A673 (cell line): Measurements from ENCODE around the gene OBSCN. TPM values are rescaled to one million over a fixed set of nuclear protein-coding genes. Genes with fewer than 3 reads are reported as not detected.

Experiments
- BruUV-seq: library from RNA; stranded (reverse); fragments of 400-500 nt; replicated peaks from 2 replicates; lab custom pipeline; 2021; lab: Mats Ljungman, UMichigan
- CTCF ChIA-PET: fragments of 300-600 bp; sonication (Branson Sonifier 250); formaldehyde crosslinking; loops from one replicate; lab custom pipeline; 2022; ENCODE audit warnings: antibody characterized with exemption; lab: Charles Lee
- POLR2A ChIA-PET: fragments of 300-600 bp; sonication (Branson Sonifier 250); formaldehyde crosslinking; loops from one replicate; lab custom pipeline; 2022; ENCODE audit warnings: antibody characterized with exemption; ENCODE audit not compliant: low non-redundant PET; lab: Charles Lee
- DNase-seq: peaks from one replicate; pipeline ENCODE4 v3.0.0-alpha.2; 2015; ENCODE audit warnings: low spot score
- H3K27ac ChIP-seq: fragments of 200-600 bp; sonication (generic); 2 replicates; pipeline ENCODE4 v1.5.1; 2016; ENCODE audit warnings: mixed run types, low read depth, mild to moderate bottlenecking, mixed read lengths, antibody characterized with exemption, low read length; ENCODE audit not compliant: poor library complexity, severe bottlenecking
- H3K27me3 ChIP-seq: fragments of 200-600 bp; sonication (generic); replicated peaks from 2 replicates; pipeline ENCODE4 v1.6.1; 2017; ENCODE audit warnings: mixed run types, low read depth, mild to moderate bottlenecking, mixed read lengths, antibody characterized with exemption, low read length; ENCODE audit not compliant: insufficient read depth, poor library complexity
- H3K36me3 ChIP-seq: fragments of 200-600 bp; sonication (generic); 2 replicates; pipeline ENCODE4 v1.6.1; 2016; ENCODE audit warnings: mixed run types, mild to moderate bottlenecking, mixed read lengths, antibody characterized with exemption, low read length; ENCODE audit not compliant: insufficient read depth, poor library complexity, severe bottlenecking
- H3K4me1 ChIP-seq: fragments of 200-600 bp; sonication (generic); 2 replicates; pipeline ENCODE4 v1.6.1; 2017; ENCODE audit warnings: mixed run types, mild to moderate bottlenecking, mixed read lengths, antibody characterized with exemption, low read length; ENCODE audit not compliant: insufficient read depth, poor library complexity, severe bottlenecking
- H3K4me3 ChIP-seq: fragments of 200-600 bp; sonication (generic); 2 replicates; pipeline ENCODE4 v1.5.1; 2016; ENCODE audit warnings: low read depth, mixed run types, mild to moderate bottlenecking, mixed read lengths, low read length; ENCODE audit not compliant: poor library complexity, severe bottlenecking
- H3K9me3 ChIP-seq: fragments of 200-600 bp; sonication (generic); 2 replicates; pipeline ENCODE4 v1.6.1; 2016; ENCODE audit warnings: mixed run types, low read depth, mild to moderate bottlenecking, mixed read lengths, antibody characterized with exemption, low read length; ENCODE audit not compliant: poor library complexity, severe bottlenecking
- EZH2 ChIP-seq: fragments of 200-600 bp; sonication (generic); IDR thresholded peaks from 2 replicates; pipeline ENCODE4 v1.6.1; 2017; ENCODE audit warnings: borderline replicate concordance, low read depth, mild to moderate bottlenecking, mixed read lengths, antibody characterized with exemption, low read length; ENCODE audit not compliant: poor library complexity, severe bottlenecking
- intact Hi-C: fragments of 100-400 bp; cut with micrococcal nuclease; formaldehyde crosslinking; loops from one replicate; pipeline ENCODE4 v1.10.0; 2022; ENCODE audit not compliant: unreplicated experiment
- total RNA-seq: library from RNA; stranded (reverse); gene quantifications from 2 replicates; pipeline ENCODE4 v1.2.3, GENCODE V29; 2021
- TF ChIP-seq, protein P1 (sequence below): fragments of 300-800, 200-600 bp; sonication (generic); conservative IDR thresholded peaks from 2 replicates; pipeline ENCODE4 v1.5.1; 2017; ENCODE audit warnings: low read depth, mild to moderate bottlenecking, antibody characterized with exemption, low read length, moderate library complexity, mixed read lengths

Gene OBSCN
- total RNA-seq, 1 experiment from 2014 or later = 37.7 TPM

DNA sequence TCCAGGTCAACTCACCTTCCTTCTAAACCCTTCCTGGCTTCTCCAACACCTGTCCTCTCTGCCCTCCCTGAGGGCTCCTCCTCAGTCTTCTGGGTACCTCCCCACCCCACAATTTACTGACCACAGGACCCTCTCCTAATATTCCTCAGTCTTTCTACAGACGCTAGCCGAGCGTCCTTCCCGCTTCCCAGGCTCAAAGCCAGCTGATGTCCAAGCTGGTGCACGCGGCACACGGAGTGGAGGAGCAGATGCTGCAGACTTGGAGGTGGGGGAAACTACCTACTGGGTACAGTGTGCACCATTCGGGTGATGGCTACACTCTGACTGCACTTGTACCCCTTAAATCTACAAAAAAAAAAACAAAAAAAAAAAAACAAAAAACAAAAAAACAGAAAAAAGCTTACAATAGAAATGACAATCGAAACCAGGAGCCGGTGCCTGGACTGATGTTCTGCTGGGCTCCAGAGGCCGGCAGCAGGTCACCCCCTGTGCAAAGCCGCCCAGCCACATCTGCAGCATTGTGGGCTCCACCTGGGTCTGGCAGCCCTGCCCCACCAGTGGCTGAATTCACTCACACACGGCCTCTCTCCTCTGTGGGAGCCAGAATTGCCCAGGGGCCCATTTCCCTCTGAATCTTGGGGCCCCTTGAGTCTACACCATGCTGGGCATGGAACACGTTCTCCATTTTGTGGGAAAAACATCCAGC lies 191.8 kb downstream of the OBSCN start:
- no peak overlapping the region for H3K4me3 ChIP-seq
- no peaks in the 10 kb centered on the region for H3K27me3 ChIP-seq
- peaks cover 57% of the 10 kb centered on the region for H3K36me3 ChIP-seq
- no peak overlapping the region for H3K27ac ChIP-seq
- intact Hi-C loops = no loop called here
- peaks cover 2% of the 10 kb centered on the region for H3K4me1 ChIP-seq
- TF ChIP-seq, protein P1, sequence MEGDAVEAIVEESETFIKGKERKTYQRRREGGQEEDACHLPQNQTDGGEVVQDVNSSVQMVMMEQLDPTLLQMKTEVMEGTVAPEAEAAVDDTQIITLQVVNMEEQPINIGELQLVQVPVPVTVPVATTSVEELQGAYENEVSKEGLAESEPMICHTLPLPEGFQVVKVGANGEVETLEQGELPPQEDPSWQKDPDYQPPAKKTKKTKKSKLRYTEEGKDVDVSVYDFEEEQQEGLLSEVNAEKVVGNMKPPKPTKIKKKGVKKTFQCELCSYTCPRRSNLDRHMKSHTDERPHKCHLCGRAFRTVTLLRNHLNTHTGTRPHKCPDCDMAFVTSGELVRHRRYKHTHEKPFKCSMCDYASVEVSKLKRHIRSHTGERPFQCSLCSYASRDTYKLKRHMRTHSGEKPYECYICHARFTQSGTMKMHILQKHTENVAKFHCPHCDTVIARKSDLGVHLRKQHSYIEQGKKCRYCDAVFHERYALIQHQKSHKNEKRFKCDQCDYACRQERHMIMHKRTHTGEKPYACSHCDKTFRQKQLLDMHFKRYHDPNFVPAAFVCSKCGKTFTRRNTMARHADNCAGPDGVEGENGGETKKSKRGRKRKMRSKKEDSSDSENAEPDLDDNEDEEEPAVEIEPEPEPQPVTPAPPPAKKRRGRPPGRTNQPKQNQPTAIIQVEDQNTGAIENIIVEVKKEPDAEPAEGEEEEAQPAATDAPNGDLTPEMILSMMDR = no peak
- no peak for TF ChIP-seq EZH2
- ChIA-PET CTCF (no interaction called here), POLR2A (no interaction called here)
- no peaks in the 10 kb centered on the region for H3K9me3 ChIP-seq
- no TSS peak for BruUV-seq
- DNase-seq = no peak

DNA sequence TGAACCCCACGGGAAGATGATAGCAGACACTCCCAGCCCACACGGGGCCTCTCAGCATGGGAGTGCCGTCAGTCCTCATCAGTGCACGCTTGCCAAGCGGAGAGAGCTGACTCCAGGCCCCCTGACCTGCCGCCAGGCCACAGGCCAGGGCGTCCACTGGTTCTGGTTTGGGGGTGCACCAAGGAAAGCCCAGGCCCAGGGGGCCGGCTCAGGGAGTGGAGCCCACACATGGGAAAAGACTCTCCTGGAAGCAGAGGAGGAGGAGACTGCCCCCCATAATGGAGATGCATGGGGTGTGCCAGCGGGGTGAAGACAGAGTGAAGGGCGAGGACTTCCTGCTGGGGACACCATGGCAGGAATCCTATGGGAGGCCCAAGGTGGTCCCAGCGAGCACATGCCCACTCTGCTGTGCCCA lies 192.4 kb downstream of the OBSCN start:
- Histone ChIP-seq H3K9me3 (no peaks in the 10 kb centered on the region), H3K27me3 (no peaks in the 10 kb centered on the region), H3K4me3 (no peak overlapping the region), H3K4me1 (peaks cover 5% of the 10 kb centered on the region), H3K36me3 (peaks cover 51% of the 10 kb centered on the region), H3K27ac (no peak overlapping the region)
- intact Hi-C loops = no loop called here
- CTCF ChIA-PET = no interaction called here
- POLR2A ChIA-PET = no interaction called here
- BruUV-seq = no TSS peak
- TF ChIP-seq EZH2 = no peak
- TF ChIP-seq, protein P1 = no peak
- DNase-seq = no peak

DNA sequence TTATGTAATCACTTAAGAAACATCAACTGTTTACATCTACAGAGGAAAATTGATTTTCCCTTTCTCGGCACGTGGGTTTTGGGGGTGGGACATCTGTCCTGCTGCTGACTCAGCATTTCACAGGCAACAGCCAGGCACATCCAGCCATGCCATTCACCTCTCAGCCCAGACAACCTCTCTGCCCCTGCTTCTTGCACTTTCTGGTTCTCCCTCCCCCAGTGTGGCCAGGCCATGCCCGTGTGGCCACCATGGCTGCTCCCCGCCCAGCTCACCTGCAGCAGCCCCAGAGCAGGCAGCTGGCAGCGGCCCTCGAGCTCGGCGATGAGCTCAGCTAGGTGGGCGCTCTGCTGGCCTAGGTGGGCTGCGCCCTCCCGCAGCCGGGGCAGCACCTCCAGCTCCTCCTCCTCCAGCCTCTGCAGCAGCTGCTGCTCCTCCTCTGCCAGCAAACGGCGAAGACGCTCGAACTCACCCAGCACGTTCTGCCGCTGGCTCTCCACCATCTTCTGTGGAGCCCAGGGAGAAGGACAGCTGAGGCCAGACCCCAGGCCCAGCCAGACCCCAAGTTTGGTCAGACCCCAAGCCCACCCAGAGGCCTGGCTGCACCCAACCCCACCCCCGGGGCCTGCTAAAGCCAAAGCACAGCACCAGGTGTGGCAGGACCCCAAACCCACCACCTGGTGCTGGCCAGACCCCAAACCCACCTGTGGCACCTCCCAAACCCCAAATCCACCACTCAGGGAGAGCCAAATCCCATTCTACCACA lies 193.0 kb downstream of the OBSCN start:
- intact Hi-C loops = no loop called here
- Histone ChIP-seq H3K9me3 (no peaks in the 10 kb centered on the region), H3K4me1 (peaks cover 5% of the 10 kb centered on the region), H3K27ac (no peak overlapping the region), H3K4me3 (no peak overlapping the region), H3K27me3 (no peaks in the 10 kb centered on the region), H3K36me3 (peaks cover 45% of the 10 kb centered on the region)
- no TSS peak for BruUV-seq
- TF ChIP-seq, protein P1 = no peak
- TF ChIP-seq EZH2 = no peak
- ChIA-PET CTCF (no interaction called here), POLR2A (no interaction called here)
- DNase-seq = no peak
